MCF 10A (cell line): ENCODE data around the gene PCP4L1. TPM values are rescaled to one million over a fixed set of nuclear protein-coding genes. Genes with fewer than 3 reads are reported as not detected.

Experiments
- BruUV-seq: library from RNA; stranded (reverse); fragments of 400-500 nt; replicated peaks from 2 replicates; lab custom pipeline; 2021; lab: Mats Ljungman, UMichigan
- CTCF ChIA-PET: fragments of 300-600 bp; sonication (Branson Sonifier 250); formaldehyde crosslinking; extraction: SDS; loops from one replicate; lab custom pipeline; 2021; ENCODE audit warnings: antibody characterized with exemption, inconsistent platforms; lab: Yijun Ruan, JAX
- POLR2A ChIA-PET: fragments of 300-600, 350-650 bp; sonication (Branson Sonifier 250); formaldehyde crosslinking; extraction: SDS; loops from one replicate; lab custom pipeline; 2020; ENCODE audit warnings: antibody characterized with exemption, inconsistent platforms; lab: Yijun Ruan, JAX
- DNase-seq: peaks from one replicate; pipeline ENCODE4 v3.0.0-alpha.2; 2018; ENCODE audit not compliant: unreplicated experiment
- H3K27ac Mint-ChIP-seq: one replicate; pipeline ENCODE4 v1.8.0; 2022; ENCODE audit warnings: mild to moderate bottlenecking, low read depth, mixed read lengths; ENCODE audit not compliant: unreplicated experiment
- H3K27me3 Mint-ChIP-seq: one replicate; pipeline ENCODE4 v1.8.0; 2022; ENCODE audit warnings: mixed read lengths; ENCODE audit not compliant: insufficient read depth, unreplicated experiment
- H3K36me3 Mint-ChIP-seq: one replicate; pipeline ENCODE4 v1.8.0; 2022; ENCODE audit warnings: mild to moderate bottlenecking, moderate library complexity, mixed read lengths; ENCODE audit not compliant: insufficient read depth, unreplicated experiment
- H3K4me1 Mint-ChIP-seq: one replicate; pipeline ENCODE4 v1.8.0; 2022; ENCODE audit warnings: mixed read lengths; ENCODE audit not compliant: insufficient read depth, unreplicated experiment
- H3K4me3 Mint-ChIP-seq: one replicate; pipeline ENCODE4 v1.8.0; 2022; ENCODE audit warnings: mild to moderate bottlenecking, moderate library complexity, mixed read lengths; ENCODE audit not compliant: unreplicated experiment
- H3K9me3 Mint-ChIP-seq: one replicate; pipeline ENCODE4 v1.8.0; 2022; ENCODE audit warnings: mixed read lengths; ENCODE audit not compliant: unreplicated experiment
- CTCF ChIP-seq: fragments of 200-600 bp; IDR thresholded peaks from one replicate; pipeline ENCODE4 v1.8.0; 2022; ENCODE audit warnings: antibody characterized with exemption, mild to moderate bottlenecking; ENCODE audit not compliant: unreplicated experiment
- intact Hi-C: fragments of 100-400 bp; cut with micrococcal nuclease; formaldehyde crosslinking; loops from 2 replicates; pipeline ENCODE4 v1.14.1; 2022
- total RNA-seq: library from RNA; stranded (reverse); gene quantifications from 2 replicates; pipeline ENCODE4 v1.2.3, GENCODE V29; 2022

Gene PCP4L1
- total RNA-seq, 1 experiment from 2014 or later, result not detected

- TF ChIP-seq CTCF, result no peak
- intact Hi-C loops, result no loop called here
- no peak overlapping the region for H3K27ac Mint-ChIP-seq
- ChIA-PET CTCF (interaction anchor here (0.6 to 1.6 kb wide), 4 partner anchors 68 to 142 kb away, joined by 3 to 5 read pairs (median 4); no protein-coding TSS in a partner anchor), POLR2A (interaction anchor here (1.3 kb wide), 1 partner anchor 16 kb away, joined by 6 read pairs; no protein-coding TSS in a partner anchor)
- H3K9me3 Mint-ChIP-seq, result no peaks in the 10 kb centered on the region
- no TSS peak for BruUV-seq
- H3K4me1 Mint-ChIP-seq, result no peaks in the 10 kb centered on the region
- no peak for DNase-seq
- H3K36me3 Mint-ChIP-seq, result no peaks in the 10 kb centered on the region
- H3K27me3 Mint-ChIP-seq, result no peaks in the 10 kb centered on the region
- H3K4me3 Mint-ChIP-seq, result no peak overlapping the region
These were observed 38.9 kb downstream of the PCP4L1 start for GRCh38 chr1:161297415-161297814.

GRCh38 chr1:161298116-161298515 lies 39.6 kb downstream of the PCP4L1 start:
- H3K27me3 Mint-ChIP-seq, result no peaks in the 10 kb centered on the region
- ChIA-PET POLR2A (no interaction called here), CTCF (interaction anchor here (1.6 kb wide), 1 partner anchor 71 kb away, joined by 5 read pairs; no protein-coding TSS in a partner anchor)
- no peak overlapping the region for H3K4me3 Mint-ChIP-seq
- no peaks in the 10 kb centered on the region for H3K9me3 Mint-ChIP-seq
- no peak for DNase-seq
- TF ChIP-seq CTCF, result no peak
- H3K4me1 Mint-ChIP-seq, result no peaks in the 10 kb centered on the region
- no peaks in the 10 kb centered on the region for H3K36me3 Mint-ChIP-seq
- intact Hi-C loops, result no loop called here
- BruUV-seq, result no TSS peak
- no peak overlapping the region for H3K27ac Mint-ChIP-seq

GRCh38 chr1:161299347-161299746 lies 40.8 kb downstream of the PCP4L1 start:
- no peak for DNase-seq
- intact Hi-C loops, result no loop called here
- H3K9me3 Mint-ChIP-seq, result no peaks in the 10 kb centered on the region
- TF ChIP-seq CTCF, result no peak
- no TSS peak for BruUV-seq
- H3K4me3 Mint-ChIP-seq, result no peak overlapping the region
- H3K36me3 Mint-ChIP-seq, result no peaks in the 10 kb centered on the region
- H3K4me1 Mint-ChIP-seq, result no peaks in the 10 kb centered on the region
- POLR2A ChIA-PET, result no interaction called here
- H3K27ac Mint-ChIP-seq, result no peak overlapping the region
- H3K27me3 Mint-ChIP-seq, result no peaks in the 10 kb centered on the region
- CTCF ChIA-PET, result interaction anchor here (1.1 kb wide), 1 partner anchor 8 kb away, joined by 6 read pairs; no protein-coding TSS in a partner anchor

- DNase-seq, result no peak
- TF ChIP-seq CTCF, result no peak
- Mint-ChIP-seq H3K27ac (no peak overlapping the region), H3K27me3 (no peaks in the 10 kb centered on the region), H3K36me3 (no peaks in the 10 kb centered on the region), H3K4me3 (no peak overlapping the region), H3K4me1 (no peaks in the 10 kb centered on the region), H3K9me3 (no peaks in the 10 kb centered on the region)
- BruUV-seq, result no TSS peak
- POLR2A ChIA-PET, result interaction anchor here (0.5 kb wide), 1 partner anchor 75 kb away, joined by 4 read pairs; the partner anchor contains the start of gene TOMM40L
- intact Hi-C loops, result no loop called here
- CTCF ChIA-PET, result interaction anchor here (0.6 to 1.1 kb wide), 3 partner anchors 9 to 78 kb away, joined by 3 to 6 read pairs (median 3); partner anchors contain the start of gene APOA2
These were observed 41.9 kb downstream of the PCP4L1 start for GRCh38 chr1:161300478-161300877.
